Liver (tissue), 9 donors: ENCODE data around the gene SPG21. TPM values are rescaled to one million over a fixed set of nuclear protein-coding genes. Genes with fewer than 3 reads are reported as not detected.
A peak's percentile ranks its signal among the peaks of the same experiment; 100 is the strongest.

Experiments
- DNase-seq: peaks from one replicate; pipeline ENCODE4 v3.0.0-alpha.2; 2017; ENCODE audit warnings: low spot score
- H3K27ac ChIP-seq, 2 donors: one replicate each; pipeline ENCODE4 v1.7.0; 2013; ENCODE audit warnings: inconsistent platforms in 2 of 2, low read length in 2 of 2, control low read depth in 1 of 2, low read depth in 1 of 2, mild to moderate bottlenecking in 1 of 2
- H3K27me3 ChIP-seq, 4 donors: one replicate each; pipeline versions ENCODE4 v1.6.1 to v1.7.0; 2013; ENCODE audit warnings: low read length in 3 of 4, inconsistent platforms in 1 of 4, mild to moderate bottlenecking in 1 of 4, moderate library complexity in 1 of 4; ENCODE audit not compliant: control insufficient read depth in 4 of 4, insufficient read depth in 4 of 4
- H3K36me3 ChIP-seq, 4 donors: one replicate each; pipeline versions ENCODE4 v1.6.1 to v1.7.0; 2013; ENCODE audit warnings: low read length in 3 of 4, mild to moderate bottlenecking in 3 of 4, low read depth in 1 of 4, moderate library complexity in 1 of 4; ENCODE audit not compliant: control insufficient read depth in 4 of 4, insufficient read depth in 3 of 4
- H3K4me1 ChIP-seq, 4 donors: one replicate each; pipeline versions ENCODE4 v1.6.1 to v1.7.0; 2013; ENCODE audit warnings: low read length in 3 of 4, mild to moderate bottlenecking in 3 of 4, moderate library complexity in 1 of 4; ENCODE audit not compliant: control insufficient read depth in 4 of 4, insufficient read depth in 4 of 4
- H3K4me3 ChIP-seq, 3 donors: one replicate each; pipeline versions ENCODE4 v1.6.1 to v1.7.0; 2013; ENCODE audit warnings: low read length in 3 of 3, control low read depth in 1 of 3, low read depth in 1 of 3, mild to moderate bottlenecking in 1 of 3
- H3K9ac ChIP-seq, 2 donors: one replicate each; pipeline ENCODE4 v1.7.0; 2013; ENCODE audit warnings: low read length in 2 of 2, mild to moderate bottlenecking in 2 of 2, moderate library complexity in 2 of 2, control low read depth in 1 of 2, low read depth in 1 of 2
- H3K9me3 ChIP-seq, 4 donors: one replicate each; pipeline versions ENCODE4 v1.6.1 to v1.7.0; 2013; ENCODE audit warnings: low read length in 3 of 4; ENCODE audit not compliant: control insufficient read depth in 4 of 4
- ATF3 ChIP-seq: IDR thresholded peaks from 2 replicates; pipeline ENCODE4 v1.6.1; 2016; ENCODE audit warnings: antibody characterized with exemption
- CTCF ChIP-seq: fragments of 150-350 bp; IDR thresholded peaks from 2 replicates; pipeline ENCODE4 v1.5.1; 2017; ENCODE audit warnings: improper control_type of control experiment, low read depth, low read length; ENCODE audit not compliant: missing input control
- EGR1 ChIP-seq, 2 donors: IDR thresholded peaks; 2 replicates each; pipeline ENCODE4 v1.6.1; 2016 to 2018; ENCODE audit warnings: antibody characterized with exemption in 2 of 2, low read depth in 2 of 2
- FOXA1 ChIP-seq: IDR thresholded peaks from 2 replicates; pipeline ENCODE4 v1.6.1; 2016; ENCODE audit warnings: antibody characterized with exemption
- GABPA ChIP-seq, 2 donors: IDR thresholded peaks in 1 of 2; conservative IDR thresholded peaks in 1 of 2; 2 replicates each; pipeline ENCODE4 v1.6.1; 2016; ENCODE audit warnings: antibody characterized with exemption in 2 of 2, mild to moderate bottlenecking in 1 of 2, moderate library complexity in 1 of 2
- HNF4A ChIP-seq, 2 donors: conservative IDR thresholded peaks; 2 replicates each; pipeline ENCODE4 v1.6.1; 2016; ENCODE audit warnings: antibody characterized with exemption in 2 of 2, mild to moderate bottlenecking in 2 of 2
- HNF4G ChIP-seq: IDR thresholded peaks from 2 replicates; pipeline ENCODE4 v1.6.1; 2016; ENCODE audit warnings: antibody characterized with exemption
- JUND ChIP-seq, 2 donors: IDR thresholded peaks; 2 replicates each; pipeline ENCODE4 v1.6.1; 2016; ENCODE audit warnings: antibody characterized with exemption in 2 of 2
- NR2F2 ChIP-seq: IDR thresholded peaks from 2 replicates; pipeline ENCODE4 v1.6.1; 2016; ENCODE audit warnings: antibody characterized with exemption
- RAD21 ChIP-seq, 2 donors: IDR thresholded peaks; 2 replicates each; pipeline ENCODE4 v1.6.1; 2016; ENCODE audit warnings: antibody characterized with exemption in 2 of 2, mild to moderate bottlenecking in 2 of 2
- RXRA ChIP-seq, 2 donors: IDR thresholded peaks; 2 replicates each; pipeline ENCODE4 v1.6.1; 2017 to 2018; ENCODE audit warnings: antibody characterized with exemption in 2 of 2, mild to moderate bottlenecking in 1 of 2
- SP1 ChIP-seq: IDR thresholded peaks from 2 replicates; pipeline ENCODE4 v1.6.1; 2018; ENCODE audit warnings: antibody characterized with exemption, mild to moderate bottlenecking
- TAF1 ChIP-seq: conservative IDR thresholded peaks from 2 replicates; pipeline ENCODE4 v1.6.1; 2016; ENCODE audit warnings: antibody characterized with exemption, mild to moderate bottlenecking
- YY1 ChIP-seq: IDR thresholded peaks from 2 replicates; pipeline ENCODE4 v1.6.1; 2016; ENCODE audit warnings: antibody characterized with exemption, mild to moderate bottlenecking
- WGBS: extraction: QIAGEN DNeasy Blood & Tissue Kit; methylation state at CpG from one replicate; pipeline ENCODE4 v1.1.7; 2013; 5-methylcytosine and 5-hydroxymethylcytosine counted together
- polyA plus RNA-seq, 2 donors: library from polyadenylated mRNA; stranded (reverse) in 1 of 2; unstranded in 1 of 2; fragments of 200-250 nt in 1 of 2; fragments of >200 nt in 1 of 2; fragmentation: Nextera tagmentation in 1 of 2; extraction: Ambion mirVana in 1 of 2; gene quantifications; one replicate each; pipeline versions ENCODE4 v1.2.1 to v1.2.3, GENCODE V29; 2013 to 2015
- total RNA-seq, 2 donors: library from RNA; depleted of rRNA; stranded (reverse); fragments of >200 nt; gene quantifications; one replicate each; pipeline ENCODE4 v1.2.3, GENCODE V29; 2014
- TF ChIP-seq, protein P1 (sequence below): IDR thresholded peaks from 2 replicates; pipeline ENCODE4 v1.6.1; 2016; ENCODE audit warnings: antibody characterized with exemption
- TF ChIP-seq, protein P2 (sequence below): IDR thresholded peaks from 2 replicates; pipeline ENCODE4 v1.6.1; 2016; ENCODE audit warnings: antibody characterized with exemption, mild to moderate bottlenecking
- donor health status: healthy.
- donor health status: healthy.
- donor health status: healthy.
- donor health status: healthy.
- donor health status: healthy.

Gene SPG21
- total and polyA plus RNA-seq, 4 donors: 27.4 to 50.7 (median 41.2) TPM

- no peak overlapping the region for H3K4me3 ChIP-seq
- no peak for DNase-seq
- H3K4me1 ChIP-seq: peaks cover 0 to 21% (median 16%) of the 10 kb centered on the region in 4 donors
- WGBS: 5% methylated on average over 4 of the region's 4 CpGs
- no peaks in the 10 kb centered on the region for H3K9me3 ChIP-seq
- H3K27ac ChIP-seq: peak overlapping the region; percentile 29 to 55
- no peaks in the 10 kb centered on the region for H3K27me3 ChIP-seq
- no peaks in the 10 kb centered on the region for H3K36me3 ChIP-seq
- TF ChIP-seq CTCF (peak; percentile 65), EGR1 (IDR thresholded peaks at IDR 0.05; ENCODE audit: low read depth in 2 of 2) (no peak), RXRA (IDR thresholded peaks at IDR 0.05) (no peak), HNF4A (conservative IDR thresholded peaks at IDR 0.05) (no peak), HNF4G (no peak), NR2F2 (no peak), JUND (IDR thresholded peaks at IDR 0.05) (no peak), RAD21 (IDR thresholded peaks at IDR 0.05) (peak; percentile 86 to 90), SP1 (no peak), YY1 (no peak), TAF1 (no peak), ATF3 (no peak), FOXA1 (no peak)
- TF ChIP-seq, protein P1, sequence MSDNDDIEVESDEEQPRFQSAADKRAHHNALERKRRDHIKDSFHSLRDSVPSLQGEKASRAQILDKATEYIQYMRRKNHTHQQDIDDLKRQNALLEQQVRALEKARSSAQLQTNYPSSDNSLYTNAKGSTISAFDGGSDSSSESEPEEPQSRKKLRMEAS: peak; percentile 21
- TF ChIP-seq, protein P2, sequence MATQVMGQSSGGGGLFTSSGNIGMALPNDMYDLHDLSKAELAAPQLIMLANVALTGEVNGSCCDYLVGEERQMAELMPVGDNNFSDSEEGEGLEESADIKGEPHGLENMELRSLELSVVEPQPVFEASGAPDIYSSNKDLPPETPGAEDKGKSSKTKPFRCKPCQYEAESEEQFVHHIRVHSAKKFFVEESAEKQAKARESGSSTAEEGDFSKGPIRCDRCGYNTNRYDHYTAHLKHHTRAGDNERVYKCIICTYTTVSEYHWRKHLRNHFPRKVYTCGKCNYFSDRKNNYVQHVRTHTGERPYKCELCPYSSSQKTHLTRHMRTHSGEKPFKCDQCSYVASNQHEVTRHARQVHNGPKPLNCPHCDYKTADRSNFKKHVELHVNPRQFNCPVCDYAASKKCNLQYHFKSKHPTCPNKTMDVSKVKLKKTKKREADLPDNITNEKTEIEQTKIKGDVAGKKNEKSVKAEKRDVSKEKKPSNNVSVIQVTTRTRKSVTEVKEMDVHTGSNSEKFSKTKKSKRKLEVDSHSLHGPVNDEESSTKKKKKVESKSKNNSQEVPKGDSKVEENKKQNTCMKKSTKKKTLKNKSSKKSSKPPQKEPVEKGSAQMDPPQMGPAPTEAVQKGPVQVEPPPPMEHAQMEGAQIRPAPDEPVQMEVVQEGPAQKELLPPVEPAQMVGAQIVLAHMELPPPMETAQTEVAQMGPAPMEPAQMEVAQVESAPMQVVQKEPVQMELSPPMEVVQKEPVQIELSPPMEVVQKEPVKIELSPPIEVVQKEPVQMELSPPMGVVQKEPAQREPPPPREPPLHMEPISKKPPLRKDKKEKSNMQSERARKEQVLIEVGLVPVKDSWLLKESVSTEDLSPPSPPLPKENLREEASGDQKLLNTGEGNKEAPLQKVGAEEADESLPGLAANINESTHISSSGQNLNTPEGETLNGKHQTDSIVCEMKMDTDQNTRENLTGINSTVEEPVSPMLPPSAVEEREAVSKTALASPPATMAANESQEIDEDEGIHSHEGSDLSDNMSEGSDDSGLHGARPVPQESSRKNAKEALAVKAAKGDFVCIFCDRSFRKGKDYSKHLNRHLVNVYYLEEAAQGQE: no peak
- peak overlapping the region in 1 of 2 donors; percentile 72 for H3K9ac ChIP-seq
Observed at GRCh38 chr15:65033659-65034269, 44.0 kb upstream of the SPG21 start.

- Histone ChIP-seq H3K4me1 (peaks cover 3 to 29% (median 23%) of the 10 kb centered on the region in 4 donors), H3K4me3 (no peak overlapping the region), H3K27ac (peak overlapping the region; percentile 29 to 55), H3K36me3 (no peaks in the 10 kb centered on the region), H3K9me3 (no peaks in the 10 kb centered on the region), H3K9ac (peak overlapping the region in 1 of 2 donors; percentile 72), H3K27me3 (no peaks in the 10 kb centered on the region)
- DNase-seq: peak; percentile 58
- 19% methylated on average over 13 of the region's 13 CpGs for WGBS
- TF ChIP-seq TAF1: no peak
- TF ChIP-seq RAD21 (IDR thresholded peaks at IDR 0.05): peak; percentile 92 to 97
- TF ChIP-seq, protein P2: peak; percentile 58
- peak; percentile 92 to 93 for TF ChIP-seq RXRA (IDR thresholded peaks at IDR 0.05)
- peak; percentile 99 to 100 for TF ChIP-seq HNF4A (conservative IDR thresholded peaks at IDR 0.05)
- TF ChIP-seq GABPA (IDR thresholded peaks at IDR 0.05 in 1 of 2, conservative IDR thresholded peaks at IDR 0.05 in 1 of 2): peak in 1 of 2 donors; percentile 58
- TF ChIP-seq NR2F2: no peak
- no peak for TF ChIP-seq EGR1 (IDR thresholded peaks at IDR 0.05; ENCODE audit: low read depth in 2 of 2)
- TF ChIP-seq ATF3: no peak
- TF ChIP-seq, protein P1: peak; percentile 59
- peak; percentile 79 to 81 for TF ChIP-seq JUND (IDR thresholded peaks at IDR 0.05)
- peak; percentile 98 for TF ChIP-seq HNF4G
- TF ChIP-seq SP1: peak; percentile 99
- TF ChIP-seq YY1: peak; percentile 79
Observed at GRCh38 chr15:65032801-65033537, 43.3 kb upstream of the SPG21 start.
